Parathyroid adenoma (tissue), 2 donors: Measurements from ENCODE around the gene PKD1L1.
"Not testable (repeated sequence)": the region's sequence is repeated elsewhere in the genome, so short reads cannot be mapped to it uniquely, and the experiment has no call there.

ENCODE experiments used
- H2AFZ ChIP-seq: fragments of 300-600 bp; sonication (generic); one replicate; pipeline ENCODE4 v1.7.0; 2017; ENCODE audit warnings: antibody characterized with exemption, mild to moderate bottlenecking
- H3K27ac ChIP-seq: fragments of 300-600 bp; sonication (generic); one replicate; pipeline ENCODE4 v1.7.0; 2017
- H3K27me3 ChIP-seq: fragments of 300-600 bp; sonication (generic); one replicate; pipeline ENCODE4 v1.7.0; 2017; ENCODE audit warnings: low read length; ENCODE audit not compliant: control insufficient read depth, insufficient read depth
- H3K36me3 ChIP-seq: fragments of 300-600 bp; sonication (generic); one replicate; pipeline ENCODE4 v1.7.0; 2017; ENCODE audit warnings: low read length; ENCODE audit not compliant: control insufficient read depth, insufficient read depth
- H3K4me1 ChIP-seq: fragments of 300-600 bp; sonication (generic); one replicate; pipeline ENCODE4 v1.7.0; 2017; ENCODE audit warnings: control low read depth
- H3K4me2 ChIP-seq: fragments of 300-600 bp; sonication (generic); one replicate; pipeline ENCODE4 v1.7.0; 2017; ENCODE audit warnings: low read length
- H3K4me3 ChIP-seq: fragments of 300-600 bp; sonication (generic); one replicate; pipeline ENCODE4 v1.7.0; 2017; ENCODE audit warnings: low read depth, low read length
- H3K79me2 ChIP-seq: fragments of 300-600 bp; sonication (generic); one replicate; pipeline ENCODE4 v1.7.0; 2017; ENCODE audit warnings: control low read depth
- H3K9ac ChIP-seq: fragments of 300-600 bp; sonication (generic); one replicate; pipeline ENCODE4 v1.7.0; 2017; ENCODE audit warnings: mild to moderate bottlenecking
- H3K9me3 ChIP-seq: fragments of 300-600 bp; sonication (generic); one replicate; pipeline ENCODE4 v1.7.0; 2017; ENCODE audit warnings: low read length; ENCODE audit not compliant: control insufficient read depth
- CTCF ChIP-seq: fragments of 300-600 bp; sonication (generic); IDR thresholded peaks from one replicate; pipeline ENCODE4 v1.7.0; 2017; ENCODE audit warnings: antibody characterized with exemption, mild to moderate bottlenecking
- donor health status: primary hyperparathyroidism.

PKD1L1 gene

GRCh38 chr7:47758546-47758945 is 189.7 kb downstream of the PKD1L1 start:
- H3K4me1 ChIP-seq: peaks cover 6% of the 10 kb centered on the region
- no peak for TF ChIP-seq CTCF
- no peaks in the 10 kb centered on the region for H3K79me2 ChIP-seq

GRCh38 chr7:47757921-47758411 is 190.3 kb downstream of the PKD1L1 start:
- H3K27ac ChIP-seq: peak overlapping the region; percentile 25
- no peaks in the 10 kb centered on the region for H3K79me2 ChIP-seq
- peaks cover 6% of the 10 kb centered on the region for H3K4me1 ChIP-seq
- H3K36me3 ChIP-seq: no peaks in the 10 kb centered on the region
- H2AFZ ChIP-seq: peak overlapping the region; percentile 65
- no peaks in the 10 kb centered on the region for H3K9me3 ChIP-seq
- no peak for TF ChIP-seq CTCF
- H3K9ac ChIP-seq: no peak overlapping the region
- H3K4me3 ChIP-seq: no peak overlapping the region
- no peaks in the 10 kb centered on the region for H3K27me3 ChIP-seq
- no peak overlapping the region for H3K4me2 ChIP-seq

More at GRCh38 chr7:47758546-47758945, 189.7 kb downstream of the PKD1L1 start:
- no peaks in the 10 kb centered on the region for H3K36me3 ChIP-seq
- no peak overlapping the region for H3K9ac ChIP-seq
- H3K27me3 ChIP-seq: no peaks in the 10 kb centered on the region
- peak overlapping the region; percentile 65 for H2AFZ ChIP-seq
- H3K4me3 ChIP-seq: no peak overlapping the region
- H3K4me2 ChIP-seq: no peak overlapping the region
- no peaks in the 10 kb centered on the region for H3K9me3 ChIP-seq
- no peak overlapping the region for H3K27ac ChIP-seq

- H3K4me3 ChIP-seq: no peak overlapping the region
- H3K79me2 ChIP-seq: no peaks in the 10 kb centered on the region
- H2AFZ ChIP-seq: no peak overlapping the region
- no peak for TF ChIP-seq CTCF
- H3K4me2 ChIP-seq: no peak overlapping the region
- no peak overlapping the region for H3K27ac ChIP-seq
- no peaks in the 10 kb centered on the region for H3K36me3 ChIP-seq
- H3K9me3 ChIP-seq: no peaks in the 10 kb centered on the region
- no peak overlapping the region for H3K9ac ChIP-seq
- peaks cover 6% of the 10 kb centered on the region for H3K4me1 ChIP-seq
- H3K27me3 ChIP-seq: no peaks in the 10 kb centered on the region
These were observed 191.6 kb downstream of the PKD1L1 start for GRCh38 chr7:47756636-47757035.

- H3K9me3 ChIP-seq: no peaks in the 10 kb centered on the region
- no peak overlapping the region for H3K4me2 ChIP-seq
- no peaks in the 10 kb centered on the region for H3K27me3 ChIP-seq
- H3K79me2 ChIP-seq: no peaks in the 10 kb centered on the region
- H2AFZ ChIP-seq: no peak overlapping the region
- peaks cover 6% of the 10 kb centered on the region for H3K4me1 ChIP-seq
- no peak for TF ChIP-seq CTCF
- H3K27ac ChIP-seq: no peak overlapping the region
- no peak overlapping the region for H3K9ac ChIP-seq
- H3K4me3 ChIP-seq: no peak overlapping the region
- H3K36me3 ChIP-seq: no peaks in the 10 kb centered on the region
These were observed 193.0 kb downstream of the PKD1L1 start for GRCh38 chr7:47755248-47755647.

GRCh38 chr7:47751724-47752123 is 196.5 kb downstream of the PKD1L1 start:
- H3K4me2 ChIP-seq, H3K27me3 ChIP-seq, H2AFZ ChIP-seq, H3K9ac ChIP-seq, H3K4me1 ChIP-seq, H3K27ac ChIP-seq, H3K79me2 ChIP-seq, H3K36me3 ChIP-seq, H3K4me3 ChIP-seq, H3K9me3 ChIP-seq: not testable (repeated sequence)
